ENCODE data around the gene ELP5.

Gene ELP5

GRCh38 chr17:7252176-7253043 is at the start of gene ELP5:
Gene ELP5, plus strand, starts transcription at chr17:7252215. Its CDS starts 336 bp downstream, at chr17:7252551.
- peak within 1 kb of the TSS; percentile 79 for H3K4me3 ChIP-seq (ENCODE audit: control insufficient read depth, low read depth, low read length)
- TF ChIP-seq CTCF (IDR thresholded peaks at IDR 0.05; ENCODE audit: control insufficient read depth, insufficient read depth, low read depth, low read length, missing control alignments), result peak; percentile 29
- DNase-seq (ENCODE audit: low read depth), result peak; percentile 75

GRCh38 chr17:7203391-7203790 is 48.6 kb upstream of the ELP5 start:
- no peak for TF ChIP-seq CTCF (IDR thresholded peaks at IDR 0.05; ENCODE audit: control insufficient read depth, insufficient read depth, low read depth, low read length, missing control alignments)
- H3K4me3 ChIP-seq (ENCODE audit: control insufficient read depth, low read depth, low read length), result no peak overlapping the region
- no peak for DNase-seq (ENCODE audit: low read depth)

- TF ChIP-seq CTCF (IDR thresholded peaks at IDR 0.05; ENCODE audit: control insufficient read depth, insufficient read depth, low read depth, low read length, missing control alignments), result no peak
- no peak for DNase-seq (ENCODE audit: low read depth)
Observed at GRCh38 chr17:7204336-7204735, 47.7 kb upstream of the ELP5 start.

GRCh38 chr17:7204828-7205461 is 47.1 kb upstream of the ELP5 start:
- DNase-seq (ENCODE audit: low read depth), result no peak
- H3K4me3 ChIP-seq (ENCODE audit: control insufficient read depth, low read depth, low read length), result peak overlapping the region; percentile 55
- no peak for TF ChIP-seq CTCF (IDR thresholded peaks at IDR 0.05; ENCODE audit: control insufficient read depth, insufficient read depth, low read depth, low read length, missing control alignments)

More at GRCh38 chr17:7204336-7204735, 47.7 kb upstream of the ELP5 start:
- H3K4me3 ChIP-seq (ENCODE audit: control insufficient read depth, low read depth, low read length), result no peak overlapping the region; the same call in 1 of the 2 replicates

- TF ChIP-seq CTCF (IDR thresholded peaks at IDR 0.05; ENCODE audit: control insufficient read depth, insufficient read depth, low read depth, low read length, missing control alignments), result no peak
- peak overlapping the region; percentile 55; the same call in 1 of the 2 replicates for H3K4me3 ChIP-seq (ENCODE audit: control insufficient read depth, low read depth, low read length)
Observed at GRCh38 chr17:7205561-7205960, 46.5 kb upstream of the ELP5 start.

GRCh38 chr17:7207120-7208001 is 44.7 kb upstream of the ELP5 start:
- no peak overlapping the region for H3K4me3 ChIP-seq (ENCODE audit: control insufficient read depth, low read depth, low read length)
- TF ChIP-seq CTCF (IDR thresholded peaks at IDR 0.05; ENCODE audit: control insufficient read depth, insufficient read depth, low read depth, low read length, missing control alignments), result no peak
- no peak for DNase-seq (ENCODE audit: low read depth)

More at GRCh38 chr17:7205561-7205960, 46.5 kb upstream of the ELP5 start:
- no peak for DNase-seq (ENCODE audit: low read depth)

Data from AG09309 (cell line).